Measurements from ENCODE around the gene ENTPD8. TPM values are rescaled to one million over a fixed set of nuclear protein-coding genes. Genes with fewer than 3 reads are reported as not detected.

The ENTPD8 gene
- total RNA-seq, 1 experiment from 2014 or later, result 0.77 TPM

GRCh38 chr9:137448602-137448962, 7.4 kb upstream of the ENTPD8 start:
- DNase-seq, result no peak

More at GRCh38 chr9:137448602-137448962, 7.4 kb upstream of the ENTPD8 start:
- Histone ChIP-seq H3K23ac (ENCODE audit: insufficient read length, low read depth, low read length) (no peak overlapping the region), H3K23me2 (ENCODE audit: insufficient read length, low read depth, low read length, poor library complexity, severe bottlenecking) (no peaks in the 10 kb centered on the region), H4K5ac (ENCODE audit: insufficient read length, low read depth, low read length) (no peak overlapping the region), H3K9ac (ENCODE audit: extremely low read depth, insufficient read length, low read length) (no peak overlapping the region), H3T11ph (ENCODE audit: low read length) (no peak overlapping the region), H3K9me3 (ENCODE audit: control insufficient read depth, low read depth, low read length) (no peaks in the 10 kb centered on the region), H3K56ac (ENCODE audit: insufficient read length, low read depth, low read length) (no peak overlapping the region), H3K14ac (ENCODE audit: insufficient read depth, low read length) (no peak overlapping the region), H2BK12ac (ENCODE audit: insufficient read length, low read depth, low read length) (no peak overlapping the region), H3K4me2 (ENCODE audit: insufficient read depth, insufficient read length, low read length) (no peak overlapping the region), H2AFZ (ENCODE audit: low read length) (no peak overlapping the region), H3K27me3 (ENCODE audit: insufficient read depth, low read length) (no peaks in the 10 kb centered on the region), H3K18ac (ENCODE audit: insufficient read length, low read depth, low read length) (no peak overlapping the region), H4K20me1 (ENCODE audit: control insufficient read depth, insufficient read depth, insufficient read length) (peaks cover 3% of the 10 kb centered on the region), H2BK120ac (ENCODE audit: low read depth, low read length, poor library complexity, severe bottlenecking) (no peak overlapping the region), H2BK20ac (ENCODE audit: low read depth, low read length, poor library complexity, severe bottlenecking) (no peak overlapping the region), H2BK5ac (ENCODE audit: insufficient read length, low read length) (no peak overlapping the region), H4K8ac (replicated peaks; ENCODE audit: insufficient read length, low read depth, low read length) (no peak overlapping the region), H3K79me1 (ENCODE audit: insufficient read depth, low read depth, low read length, poor library complexity, severe bottlenecking) (no peaks in the 10 kb centered on the region), H3K4ac (ENCODE audit: low read depth, low read length) (no peak overlapping the region), H4K91ac (ENCODE audit: insufficient read length, low read depth, low read length) (no peak overlapping the region), H3K27ac (ENCODE audit: insufficient read length, low read depth, low read length) (no peak overlapping the region), H3K4me1 (ENCODE audit: insufficient read depth, low read length) (no peaks in the 10 kb centered on the region), H2AK5ac (ENCODE audit: insufficient read length, low read length) (no peak overlapping the region), H2BK15ac (ENCODE audit: low read depth, low read length) (no peak overlapping the region), H3K79me2 (ENCODE audit: insufficient read depth, low read length) (no peaks in the 10 kb centered on the region)
- WGBS (ENCODE audit: extremely low coverage, insufficient read length, low lambda C conversion rate), result no CpG with 5 or more reads among the region's 16 CpGs
- Mint-ChIP-seq H3K4me3 (no peak overlapping the region), H3K36me3 (ENCODE audit: insufficient read depth in 1 of 3, low read depth in 3 of 3) (peaks cover 0 to 13% (median under 1%) of the 10 kb centered on the region in 3 experiments; a peak in 4 of 7 replicates), H3K9me3 (no peaks in the 10 kb centered on the region), H3K27ac (no peak overlapping the region), H3K27me3 (ENCODE audit: low read depth) (peaks cover 11% of the 10 kb centered on the region), H3K4me1 (peaks cover 6 to 15% of the 10 kb centered on the region in 2 experiments)
- TF ChIP-seq, protein P1, sequence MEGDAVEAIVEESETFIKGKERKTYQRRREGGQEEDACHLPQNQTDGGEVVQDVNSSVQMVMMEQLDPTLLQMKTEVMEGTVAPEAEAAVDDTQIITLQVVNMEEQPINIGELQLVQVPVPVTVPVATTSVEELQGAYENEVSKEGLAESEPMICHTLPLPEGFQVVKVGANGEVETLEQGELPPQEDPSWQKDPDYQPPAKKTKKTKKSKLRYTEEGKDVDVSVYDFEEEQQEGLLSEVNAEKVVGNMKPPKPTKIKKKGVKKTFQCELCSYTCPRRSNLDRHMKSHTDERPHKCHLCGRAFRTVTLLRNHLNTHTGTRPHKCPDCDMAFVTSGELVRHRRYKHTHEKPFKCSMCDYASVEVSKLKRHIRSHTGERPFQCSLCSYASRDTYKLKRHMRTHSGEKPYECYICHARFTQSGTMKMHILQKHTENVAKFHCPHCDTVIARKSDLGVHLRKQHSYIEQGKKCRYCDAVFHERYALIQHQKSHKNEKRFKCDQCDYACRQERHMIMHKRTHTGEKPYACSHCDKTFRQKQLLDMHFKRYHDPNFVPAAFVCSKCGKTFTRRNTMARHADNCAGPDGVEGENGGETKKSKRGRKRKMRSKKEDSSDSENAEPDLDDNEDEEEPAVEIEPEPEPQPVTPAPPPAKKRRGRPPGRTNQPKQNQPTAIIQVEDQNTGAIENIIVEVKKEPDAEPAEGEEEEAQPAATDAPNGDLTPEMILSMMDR (conservative IDR thresholded peaks at IDR 0.05), result no peak

Measured in H9 (cell line).